ENCODE measurements around the gene ACE.

Gene ACE

DNA sequence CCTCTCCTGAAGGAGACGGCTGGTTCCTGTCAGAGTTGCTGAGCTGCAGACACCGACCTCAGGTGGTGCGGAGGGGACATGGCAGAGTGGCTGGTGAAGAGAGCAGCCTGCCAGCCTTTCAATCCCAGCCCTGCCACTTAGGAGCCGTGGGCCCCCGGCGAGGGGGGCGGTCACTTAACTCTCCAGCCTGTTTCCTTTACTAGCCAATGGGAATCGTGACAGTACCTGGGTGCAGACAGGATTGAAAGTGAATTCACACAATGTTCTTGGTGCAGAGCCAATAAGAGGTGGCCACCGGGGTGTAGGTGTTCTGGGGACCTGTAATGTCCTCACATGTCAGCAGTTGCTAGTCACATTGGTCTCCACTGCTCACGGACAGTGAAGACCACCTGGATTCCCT is 13.5 kb downstream of the ACE start:
- Histone ChIP-seq H3K27me3 (ENCODE audit: control insufficient read depth, insufficient read depth, low read length) (no peaks in the 10 kb centered on the region), H3K9me3 (ENCODE audit: control insufficient read depth, low read length) (no peaks in the 10 kb centered on the region), H3K4me3 (ENCODE audit: low read length) (no peak overlapping the region), H3K4me1 (ENCODE audit: control insufficient read depth, insufficient read depth, low read length) (no peaks in the 10 kb centered on the region), H3K9ac (ENCODE audit: low read length) (no peak overlapping the region), H3K36me3 (ENCODE audit: control insufficient read depth, insufficient read depth, low read length) (no peaks in the 10 kb centered on the region)

DNA sequence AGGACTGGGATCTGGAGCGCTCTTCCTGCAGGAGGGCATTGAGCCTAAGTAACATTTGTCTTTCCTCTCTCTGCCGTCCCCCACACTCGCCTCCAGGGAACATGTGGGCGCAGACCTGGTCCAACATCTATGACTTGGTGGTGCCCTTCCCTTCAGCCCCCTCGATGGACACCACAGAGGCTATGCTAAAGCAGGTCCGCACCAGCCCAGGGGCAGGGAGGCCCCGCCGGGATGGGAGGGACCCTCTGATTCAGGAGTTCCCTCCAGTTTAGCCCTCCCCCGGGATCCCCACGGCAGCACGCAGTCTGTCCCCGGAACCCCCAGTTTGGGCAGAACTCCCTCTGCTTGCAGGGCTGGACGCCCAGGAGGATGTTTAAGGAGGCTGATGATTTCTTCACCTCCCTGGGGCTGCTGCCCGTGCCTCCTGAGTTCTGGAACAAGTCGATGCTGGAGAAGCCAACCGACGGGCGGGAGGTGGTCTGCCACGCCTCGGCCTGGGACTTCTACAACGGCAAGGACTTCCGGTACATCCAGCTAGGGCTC is 14.1 kb downstream of the ACE start:
- Histone ChIP-seq H3K4me3 (ENCODE audit: low read length) (no peak overlapping the region), H3K9me3 (ENCODE audit: control insufficient read depth, low read length) (no peaks in the 10 kb centered on the region), H3K9ac (ENCODE audit: low read length) (no peak overlapping the region), H3K4me1 (ENCODE audit: control insufficient read depth, insufficient read depth, low read length) (no peaks in the 10 kb centered on the region), H3K27me3 (ENCODE audit: control insufficient read depth, insufficient read depth, low read length) (no peaks in the 10 kb centered on the region), H3K36me3 (ENCODE audit: control insufficient read depth, insufficient read depth, low read length) (no peaks in the 10 kb centered on the region)

DNA sequence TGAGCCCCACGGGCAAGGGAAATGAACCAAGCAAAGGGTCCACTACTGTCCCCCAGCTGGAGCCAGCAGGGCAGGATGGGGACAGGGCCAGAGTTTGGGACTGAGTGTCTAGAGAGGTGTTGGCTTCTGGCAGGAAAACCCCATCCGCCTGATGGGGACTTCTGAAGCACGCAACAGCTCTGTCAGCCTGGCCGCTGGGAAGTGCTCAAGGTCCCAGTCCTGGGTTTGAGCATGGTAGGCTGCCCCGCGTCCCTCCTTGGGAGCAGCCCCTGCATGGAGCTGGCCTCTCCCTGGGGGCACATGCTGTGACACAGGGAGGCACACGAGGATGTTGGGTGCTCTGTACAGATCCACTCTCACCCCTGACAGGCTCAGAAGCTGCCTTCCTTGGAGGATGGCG is 14.6 kb downstream of the ACE start:
- Histone ChIP-seq H3K4me3 (ENCODE audit: low read length) (no peak overlapping the region), H3K9ac (ENCODE audit: low read length) (no peak overlapping the region), H3K36me3 (ENCODE audit: control insufficient read depth, insufficient read depth, low read length) (no peaks in the 10 kb centered on the region), H3K9me3 (ENCODE audit: control insufficient read depth, low read length) (no peaks in the 10 kb centered on the region), H3K4me1 (ENCODE audit: control insufficient read depth, insufficient read depth, low read length) (no peaks in the 10 kb centered on the region), H3K27me3 (ENCODE audit: control insufficient read depth, insufficient read depth, low read length) (no peaks in the 10 kb centered on the region)

DNA sequence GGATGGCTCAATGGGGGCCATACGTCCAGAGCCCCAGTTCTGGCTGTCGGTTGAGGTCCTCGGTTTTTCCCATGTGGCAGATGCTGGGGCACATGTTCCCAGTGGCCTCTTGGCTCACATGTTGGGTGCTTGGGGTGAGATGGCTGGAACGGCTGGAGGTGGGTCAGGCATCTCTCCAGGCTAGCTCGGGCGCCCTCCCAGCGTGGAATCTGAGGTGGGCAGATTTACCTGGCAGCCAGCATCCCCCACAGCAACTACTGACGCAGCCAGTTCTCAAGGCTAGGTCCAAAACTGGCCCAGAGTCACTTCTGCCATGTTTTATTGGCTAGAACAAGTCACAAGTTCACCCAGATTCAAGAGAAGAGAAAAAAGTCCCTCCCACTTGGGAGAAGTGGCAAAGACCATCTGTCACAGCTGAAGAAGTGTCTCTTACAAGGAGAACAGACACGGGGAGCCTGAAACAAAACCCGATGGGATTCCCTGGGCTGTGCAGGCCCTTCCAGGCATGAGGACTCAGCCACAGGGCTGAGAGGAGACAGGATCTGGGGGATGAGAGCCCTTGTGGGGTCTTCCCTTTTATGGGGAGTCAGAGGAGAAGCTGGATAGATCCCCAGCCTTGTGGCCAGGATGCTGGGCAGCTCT is 15.2 kb downstream of the ACE start:
- no peaks in the 10 kb centered on the region for H3K27me3 ChIP-seq (ENCODE audit: control insufficient read depth, insufficient read depth, low read length)
- no peaks in the 10 kb centered on the region for H3K9me3 ChIP-seq (ENCODE audit: control insufficient read depth, low read length)
- no peaks in the 10 kb centered on the region for H3K36me3 ChIP-seq (ENCODE audit: control insufficient read depth, insufficient read depth, low read length)
- H3K4me1 ChIP-seq (ENCODE audit: control insufficient read depth, insufficient read depth, low read length): no peaks in the 10 kb centered on the region
- H3K4me3 ChIP-seq (ENCODE audit: low read length): no peak overlapping the region
- no peak overlapping the region for H3K9ac ChIP-seq (ENCODE audit: low read length)

DNA sequence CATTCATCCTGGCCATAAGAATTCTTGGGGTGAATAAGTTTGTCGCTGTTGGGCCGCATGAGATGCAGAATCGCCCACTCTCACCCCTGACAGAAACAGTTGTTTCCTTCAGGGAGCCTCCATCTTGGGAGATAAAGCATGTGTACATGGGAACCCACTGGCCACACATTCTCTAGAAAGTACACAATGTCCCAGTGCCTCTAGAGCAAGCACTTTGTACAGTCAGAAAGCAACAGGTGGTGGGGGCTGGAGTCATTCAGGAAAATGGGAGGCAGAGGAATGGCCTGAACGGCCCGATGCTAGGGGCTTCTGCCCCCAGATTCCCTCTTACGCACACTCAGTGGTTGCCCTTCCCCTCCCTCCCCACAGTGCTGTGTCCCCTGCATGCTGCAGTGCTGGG is 16.1 kb downstream of the ACE start:
- Histone ChIP-seq H3K4me1 (ENCODE audit: control insufficient read depth, insufficient read depth, low read length) (no peaks in the 10 kb centered on the region), H3K4me3 (ENCODE audit: low read length) (no peak overlapping the region), H3K9me3 (ENCODE audit: control insufficient read depth, low read length) (no peaks in the 10 kb centered on the region), H3K27me3 (ENCODE audit: control insufficient read depth, insufficient read depth, low read length) (no peaks in the 10 kb centered on the region), H3K36me3 (ENCODE audit: control insufficient read depth, insufficient read depth, low read length) (no peaks in the 10 kb centered on the region), H3K9ac (ENCODE audit: low read length) (no peak overlapping the region)

DNA sequence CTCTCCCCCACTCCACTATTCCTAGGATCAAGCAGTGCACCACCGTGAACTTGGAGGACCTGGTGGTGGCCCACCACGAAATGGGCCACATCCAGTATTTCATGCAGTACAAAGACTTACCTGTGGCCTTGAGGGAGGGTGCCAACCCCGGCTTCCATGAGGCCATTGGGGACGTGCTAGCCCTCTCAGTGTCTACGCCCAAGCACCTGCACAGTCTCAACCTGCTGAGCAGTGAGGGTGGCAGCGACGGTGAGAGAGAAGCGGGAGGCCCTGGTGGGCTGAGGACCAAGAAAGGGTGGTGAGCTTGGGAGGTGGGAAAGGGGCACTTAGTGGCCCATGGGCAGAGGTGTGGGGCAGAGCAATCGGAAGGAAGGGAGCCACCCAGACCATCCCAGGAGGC is 16.6 kb downstream of the ACE start:
- Histone ChIP-seq H3K36me3 (ENCODE audit: control insufficient read depth, insufficient read depth, low read length) (no peaks in the 10 kb centered on the region), H3K9ac (ENCODE audit: low read length) (no peak overlapping the region), H3K9me3 (ENCODE audit: control insufficient read depth, low read length) (no peaks in the 10 kb centered on the region), H3K4me3 (ENCODE audit: low read length) (no peak overlapping the region), H3K27me3 (ENCODE audit: control insufficient read depth, insufficient read depth, low read length) (no peaks in the 10 kb centered on the region), H3K4me1 (ENCODE audit: control insufficient read depth, insufficient read depth, low read length) (no peaks in the 10 kb centered on the region)

DNA sequence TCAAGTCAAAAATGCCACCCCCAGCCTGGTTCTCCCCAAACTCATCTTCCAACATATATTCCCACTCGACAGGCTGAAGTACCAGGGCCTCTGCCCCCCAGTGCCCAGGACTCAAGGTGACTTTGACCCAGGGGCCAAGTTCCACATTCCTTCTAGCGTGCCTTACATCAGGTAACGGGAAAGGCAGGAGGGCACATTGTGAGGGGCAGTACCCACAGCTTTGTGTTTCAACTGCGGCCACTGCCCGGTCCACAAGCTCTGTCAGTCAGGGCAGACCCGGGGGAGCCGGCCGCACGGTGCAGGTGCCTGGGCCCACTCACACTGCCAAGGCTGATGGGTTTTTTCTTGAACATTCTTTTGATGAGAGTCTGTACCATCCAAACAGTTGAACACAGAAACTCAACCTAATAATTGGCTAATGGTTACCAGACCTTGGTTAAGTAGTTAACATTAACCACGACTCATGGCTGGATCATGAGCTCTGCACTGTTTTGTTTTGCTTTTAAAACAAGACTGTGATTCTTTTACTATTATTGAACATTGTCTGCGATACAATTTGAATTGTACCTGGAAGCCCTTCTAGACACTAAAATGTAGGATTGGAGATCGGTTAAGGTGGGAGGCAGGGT is 17.6 kb downstream of the ACE start:
- Histone ChIP-seq H3K36me3 (ENCODE audit: control insufficient read depth, insufficient read depth, low read length) (no peaks in the 10 kb centered on the region), H3K27me3 (ENCODE audit: control insufficient read depth, insufficient read depth, low read length) (no peaks in the 10 kb centered on the region), H3K4me3 (ENCODE audit: low read length) (no peak overlapping the region), H3K4me1 (ENCODE audit: control insufficient read depth, insufficient read depth, low read length) (no peaks in the 10 kb centered on the region), H3K9ac (ENCODE audit: low read length) (no peak overlapping the region), H3K9me3 (ENCODE audit: control insufficient read depth, low read length) (no peaks in the 10 kb centered on the region)

DNA sequence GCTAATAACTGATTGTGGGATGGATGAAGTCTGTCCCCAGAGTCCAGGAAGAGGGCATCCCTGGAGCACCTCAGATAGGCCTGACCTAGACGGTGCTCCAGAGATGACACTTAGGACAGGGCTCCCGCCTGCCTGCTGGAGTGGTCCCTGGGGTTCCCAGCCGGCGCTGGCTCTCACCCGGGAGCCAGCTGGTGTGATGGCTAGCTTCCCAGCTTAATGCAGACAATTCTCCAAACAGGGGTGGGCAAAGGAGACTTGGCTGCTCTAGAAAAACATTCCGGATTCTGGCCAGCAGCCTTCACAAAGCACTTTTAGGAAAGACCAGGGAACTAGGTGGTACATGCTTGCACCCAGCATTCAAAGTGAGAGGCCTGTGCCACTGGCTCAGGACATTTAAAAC is 18.6 kb downstream of the ACE start:
- Histone ChIP-seq H3K4me1 (ENCODE audit: control insufficient read depth, insufficient read depth, low read length) (no peaks in the 10 kb centered on the region), H3K27me3 (ENCODE audit: control insufficient read depth, insufficient read depth, low read length) (no peaks in the 10 kb centered on the region), H3K9me3 (ENCODE audit: control insufficient read depth, low read length) (no peaks in the 10 kb centered on the region), H3K4me3 (ENCODE audit: low read length) (no peak overlapping the region), H3K9ac (ENCODE audit: low read length) (no peak overlapping the region), H3K36me3 (ENCODE audit: control insufficient read depth, insufficient read depth, low read length) (no peaks in the 10 kb centered on the region)

DNA sequence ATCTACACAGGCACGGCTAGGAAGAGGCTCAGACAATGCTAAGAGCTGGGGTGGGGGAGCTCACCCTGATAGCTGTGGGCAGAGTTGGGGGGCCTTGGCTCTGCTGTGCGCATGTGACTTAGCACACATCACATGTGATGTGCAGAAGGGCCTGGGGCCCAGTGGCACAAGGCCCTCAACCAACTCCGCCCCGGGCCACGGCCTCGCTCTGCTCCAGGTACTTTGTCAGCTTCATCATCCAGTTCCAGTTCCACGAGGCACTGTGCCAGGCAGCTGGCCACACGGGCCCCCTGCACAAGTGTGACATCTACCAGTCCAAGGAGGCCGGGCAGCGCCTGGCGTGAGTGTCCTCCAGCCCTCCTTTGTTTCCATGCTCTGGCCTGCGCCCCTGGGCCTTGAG is 19.3 kb downstream of the ACE start:
- H3K4me3 ChIP-seq (ENCODE audit: low read length): no peak overlapping the region
- no peaks in the 10 kb centered on the region for H3K36me3 ChIP-seq (ENCODE audit: control insufficient read depth, insufficient read depth, low read length)
- no peaks in the 10 kb centered on the region for H3K27me3 ChIP-seq (ENCODE audit: control insufficient read depth, insufficient read depth, low read length)
- H3K9me3 ChIP-seq (ENCODE audit: control insufficient read depth, low read length): no peaks in the 10 kb centered on the region
- no peaks in the 10 kb centered on the region for H3K4me1 ChIP-seq (ENCODE audit: control insufficient read depth, insufficient read depth, low read length)
- no peak overlapping the region for H3K9ac ChIP-seq (ENCODE audit: low read length)

DNA sequence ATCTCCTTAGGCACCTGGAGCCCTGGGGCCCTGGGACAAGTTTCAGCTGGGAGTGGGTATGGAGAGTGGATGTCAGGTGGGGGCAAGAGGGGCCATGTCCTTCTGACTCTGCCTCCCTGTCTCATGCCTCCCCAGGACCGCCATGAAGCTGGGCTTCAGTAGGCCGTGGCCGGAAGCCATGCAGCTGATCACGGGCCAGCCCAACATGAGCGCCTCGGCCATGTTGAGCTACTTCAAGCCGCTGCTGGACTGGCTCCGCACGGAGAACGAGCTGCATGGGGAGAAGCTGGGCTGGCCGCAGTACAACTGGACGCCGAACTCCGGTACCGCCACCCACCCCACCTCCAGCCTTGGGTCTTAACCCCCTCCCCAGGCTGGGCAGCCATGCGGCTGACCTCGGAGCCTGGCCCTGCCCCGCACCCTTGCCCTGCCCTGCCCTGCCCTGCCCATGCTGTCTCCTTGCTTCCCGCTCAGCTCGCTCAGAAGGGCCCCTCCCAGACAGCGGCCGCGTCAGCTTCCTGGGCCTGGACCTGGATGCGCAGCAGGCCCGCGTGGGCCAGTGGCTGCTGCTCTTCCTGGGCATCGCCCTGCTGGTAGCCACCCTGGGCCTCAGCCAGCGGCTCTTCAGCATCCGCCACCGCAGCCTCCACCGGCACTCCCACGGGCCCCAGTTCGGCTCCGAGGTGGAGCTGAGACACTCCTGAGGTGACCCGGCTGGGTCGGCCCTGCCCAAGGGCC is 20.0 kb downstream of the ACE start:
- Histone ChIP-seq H3K9me3 (ENCODE audit: control insufficient read depth, low read length) (no peaks in the 10 kb centered on the region), H3K9ac (ENCODE audit: low read length) (no peak overlapping the region), H3K4me1 (ENCODE audit: control insufficient read depth, insufficient read depth, low read length) (no peaks in the 10 kb centered on the region), H3K4me3 (ENCODE audit: low read length) (no peak overlapping the region), H3K27me3 (ENCODE audit: control insufficient read depth, insufficient read depth, low read length) (no peaks in the 10 kb centered on the region), H3K36me3 (ENCODE audit: control insufficient read depth, insufficient read depth, low read length) (no peaks in the 10 kb centered on the region)

DNA sequence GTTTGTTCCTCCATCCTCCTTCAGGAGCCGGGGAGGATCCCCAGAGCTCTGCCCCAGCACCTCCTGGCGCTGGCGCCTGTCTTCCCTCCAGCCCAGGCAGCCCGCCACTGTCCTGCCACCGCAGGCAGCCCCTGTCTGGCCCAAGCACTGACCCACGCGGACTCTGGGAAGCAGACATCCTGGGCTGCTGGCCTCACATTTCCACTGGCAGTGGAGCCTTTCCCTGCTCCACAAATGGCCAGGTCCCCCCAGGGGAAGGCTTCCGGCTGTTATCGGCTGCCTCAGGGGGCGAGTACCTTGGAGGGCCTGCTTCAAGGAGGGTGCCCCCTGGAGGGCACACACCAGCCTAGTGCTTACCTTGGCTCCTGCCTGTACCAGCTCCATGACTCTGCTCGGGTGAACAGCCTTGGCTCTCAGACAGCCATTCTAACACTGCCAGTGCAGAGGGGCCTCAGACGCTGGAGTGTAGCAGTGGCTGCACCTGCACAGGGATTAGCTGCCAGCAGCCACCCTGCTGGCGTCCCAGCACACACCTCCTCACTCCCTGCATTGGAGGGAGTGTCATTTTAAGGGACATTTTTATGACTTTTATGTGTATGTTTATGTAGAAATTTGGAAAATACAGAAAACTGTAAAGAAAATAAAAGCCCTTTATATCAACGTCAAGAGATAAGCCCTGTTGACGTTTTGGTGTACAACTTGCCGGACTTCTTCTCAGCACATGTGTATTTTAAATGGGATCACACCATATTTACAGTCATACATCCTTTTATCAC is 21.0 kb downstream of the ACE start:
- H3K4me3 ChIP-seq (ENCODE audit: low read length): no peak overlapping the region
- no peaks in the 10 kb centered on the region for H3K27me3 ChIP-seq (ENCODE audit: control insufficient read depth, insufficient read depth, low read length)
- H3K4me1 ChIP-seq (ENCODE audit: control insufficient read depth, insufficient read depth, low read length): no peaks in the 10 kb centered on the region
- no peaks in the 10 kb centered on the region for H3K36me3 ChIP-seq (ENCODE audit: control insufficient read depth, insufficient read depth, low read length)
- H3K9ac ChIP-seq (ENCODE audit: low read length): no peak overlapping the region
- H3K9me3 ChIP-seq (ENCODE audit: control insufficient read depth, low read length): no peaks in the 10 kb centered on the region

Data from mucosa of stomach (tissue), 1 donor.